Measurements from ENCODE around the gene MYL3.

MYL3 gene

DNA sequence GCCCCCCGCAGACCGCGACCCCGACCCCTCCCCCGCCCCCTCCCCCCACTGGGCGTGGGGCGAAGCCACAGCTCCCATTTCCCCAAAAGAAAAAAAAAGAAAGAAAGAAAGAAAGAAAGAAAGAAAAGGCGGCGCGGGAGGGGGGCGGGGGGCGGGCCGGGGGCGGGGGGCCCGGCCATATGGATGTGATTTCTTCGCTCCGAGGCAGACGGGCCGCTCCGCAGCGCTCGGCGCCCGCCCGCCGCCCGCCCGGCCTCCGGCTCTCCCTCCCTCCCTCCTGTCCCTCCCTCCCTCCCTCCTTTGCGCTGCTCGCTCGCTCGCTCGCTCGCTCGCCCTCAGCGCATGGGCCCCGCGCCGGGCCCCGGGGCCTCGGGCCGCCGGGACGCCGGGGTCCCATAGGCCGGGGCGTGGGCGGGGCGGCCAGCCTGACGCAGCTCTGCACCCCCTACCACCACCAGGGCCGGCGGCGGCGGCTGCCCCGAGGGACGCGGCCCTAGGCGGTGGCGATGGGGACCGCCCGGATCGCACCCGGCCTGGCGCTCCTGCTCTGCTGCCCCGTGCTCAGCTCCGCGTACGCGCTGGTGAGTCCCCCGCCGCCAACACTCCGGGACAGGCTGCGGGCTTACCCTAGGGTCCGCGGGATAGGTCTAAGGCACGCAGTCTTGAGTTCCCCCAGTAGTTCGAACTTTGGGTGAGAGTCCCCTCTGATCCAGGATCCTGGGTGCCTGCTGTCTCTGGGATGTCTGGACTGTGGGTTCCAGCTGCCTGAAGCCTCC lies 20.0 kb upstream of the MYL3 start:
- DNase-seq (ENCODE audit: low read depth in 2 of 2): no peak

DNA sequence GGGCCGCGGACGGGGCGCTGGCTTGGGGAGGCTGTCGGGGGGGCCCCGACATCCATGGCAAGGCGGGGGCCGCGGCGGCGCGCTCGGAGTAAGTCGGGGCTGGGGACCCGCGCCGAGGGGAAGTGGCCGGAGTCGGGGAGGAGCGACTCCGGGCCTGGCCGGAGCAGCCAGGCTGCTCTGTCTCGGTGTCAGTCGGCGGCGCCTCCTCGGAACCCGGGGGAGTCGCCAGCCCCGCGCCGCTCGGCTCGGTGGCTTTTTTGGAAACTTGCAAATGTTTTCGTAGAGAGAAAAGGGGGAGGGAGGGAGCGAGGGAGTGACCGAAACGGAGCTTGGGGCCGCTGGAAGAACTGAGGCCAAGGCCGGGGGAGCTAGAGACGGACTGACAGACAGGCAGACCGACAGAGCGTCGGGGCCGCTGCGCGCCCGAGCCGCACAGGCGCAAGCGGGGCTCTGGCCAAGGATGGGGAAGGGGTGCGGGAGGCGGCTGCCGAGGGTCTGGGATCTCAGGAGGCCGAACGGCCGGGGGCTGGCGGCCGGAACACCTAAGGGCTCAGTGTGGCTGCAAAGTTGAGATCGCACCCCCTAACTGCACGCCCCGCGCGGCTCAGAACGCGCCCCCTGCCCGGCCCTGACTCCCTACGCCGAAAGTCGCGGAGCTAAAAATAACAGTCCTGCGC lies 19.3 kb upstream of the MYL3 start:
- DNase-seq (ENCODE audit: low read depth in 2 of 2): no peak

DNA sequence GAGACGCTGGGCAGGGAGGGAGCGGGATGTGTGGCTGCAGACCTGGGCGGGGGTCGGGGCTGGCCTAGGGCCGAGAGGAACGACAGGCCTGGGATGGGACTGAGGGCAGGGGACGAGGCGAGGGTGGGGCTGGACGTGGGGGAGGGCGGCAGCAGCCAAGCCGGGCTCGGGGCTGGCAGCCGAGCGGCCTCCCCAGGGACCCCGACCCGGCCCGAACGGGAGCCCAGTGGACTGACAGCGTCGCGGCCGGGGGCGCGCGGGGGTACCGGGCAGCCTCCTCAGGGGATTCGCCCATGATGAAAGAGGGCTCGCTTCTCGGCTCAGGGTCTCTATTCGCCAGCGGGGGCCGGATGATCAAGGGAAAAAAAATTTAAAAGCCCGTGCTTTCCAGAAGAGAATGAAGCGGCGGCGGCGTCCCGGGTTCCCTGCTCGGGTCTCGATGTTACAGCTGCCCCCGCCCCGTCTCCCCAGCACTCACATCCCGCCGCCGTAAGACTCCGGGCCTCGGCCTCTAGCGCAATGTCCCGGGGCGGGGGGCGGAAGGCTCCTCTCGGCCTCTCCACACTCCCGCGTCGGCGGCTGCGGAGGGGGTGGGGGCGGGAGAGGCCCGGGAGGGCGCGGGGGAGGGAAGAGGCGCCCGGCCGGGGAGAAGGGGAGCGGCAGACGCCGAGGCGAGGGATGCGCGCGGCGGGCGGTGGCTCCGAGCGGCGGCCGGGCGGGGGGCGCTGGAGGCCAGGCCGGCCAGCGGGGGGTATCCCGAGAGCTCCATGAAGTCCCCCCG lies 18.5 kb upstream of the MYL3 start:
- no peak for DNase-seq (ENCODE audit: low read depth in 2 of 2)

DNA sequence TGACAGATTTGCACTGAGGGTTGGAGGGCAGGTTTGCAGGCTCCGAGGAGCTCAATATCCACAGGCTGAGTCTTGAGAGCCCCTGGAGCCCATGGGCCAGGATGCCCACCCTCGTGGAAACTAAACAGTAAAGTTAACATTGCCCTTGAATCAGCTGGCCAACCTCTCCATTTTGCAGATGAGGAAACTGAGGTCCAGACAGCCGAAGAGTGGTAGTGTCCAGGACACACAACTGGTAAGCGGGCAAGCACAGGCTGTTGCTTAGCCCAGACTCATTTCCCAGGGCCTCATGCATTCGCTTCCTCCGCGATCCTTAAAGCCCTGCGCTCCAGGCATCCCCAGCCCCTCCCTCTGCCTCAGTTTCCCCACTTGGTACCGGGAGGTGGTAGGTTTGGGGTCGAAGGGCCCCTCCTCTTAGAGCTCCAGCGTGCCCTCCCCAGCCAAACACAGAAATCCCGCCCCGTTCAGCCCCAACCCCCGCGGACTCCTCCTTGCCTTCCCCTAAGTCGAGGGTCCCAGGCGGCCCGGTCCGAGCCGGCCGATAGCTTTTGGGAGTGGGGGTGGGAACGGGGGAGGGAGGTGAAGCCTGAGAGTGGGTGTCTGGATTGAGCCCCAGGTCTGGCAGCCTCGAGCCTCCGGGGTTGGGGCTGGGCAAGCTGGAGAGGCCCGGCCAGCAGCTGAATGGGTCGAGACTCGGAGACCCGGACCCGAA lies 17.8 kb upstream of the MYL3 start:
- DNase-seq (ENCODE audit: low read depth in 2 of 2): no peak

DNA sequence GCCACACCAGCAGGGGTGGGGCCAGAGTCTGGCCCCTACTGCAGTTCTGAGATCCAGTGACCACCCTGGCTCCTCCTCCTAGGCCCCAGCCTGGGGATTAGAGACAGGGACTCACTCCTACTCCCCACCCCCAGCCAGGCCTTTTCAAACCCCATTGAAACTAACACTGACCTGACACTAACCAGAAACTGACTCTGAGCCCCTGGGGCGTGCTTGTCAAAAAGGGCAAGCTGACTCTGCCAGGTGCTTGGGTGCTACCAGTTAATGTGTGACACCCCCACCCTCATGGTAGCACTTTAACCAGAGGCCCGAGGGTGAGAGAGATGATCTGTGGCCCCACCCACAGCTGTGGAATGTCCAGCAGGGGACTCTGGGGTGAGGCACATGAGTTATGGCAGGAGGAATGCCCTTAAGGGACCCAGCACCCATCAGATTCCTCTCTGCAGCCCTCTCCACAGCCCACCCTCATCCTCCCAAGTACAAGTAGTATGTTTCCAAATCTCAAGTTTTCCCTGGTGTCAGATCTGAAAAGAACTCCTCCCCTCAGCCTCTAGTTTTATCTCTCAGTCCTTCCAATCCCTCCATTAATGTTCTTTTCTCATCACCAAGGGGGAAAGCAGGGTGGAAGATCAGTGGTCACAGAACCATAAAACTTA lies 15.7 kb upstream of the MYL3 start:
- no peak for DNase-seq (ENCODE audit: low read depth in 2 of 2)

DNA sequence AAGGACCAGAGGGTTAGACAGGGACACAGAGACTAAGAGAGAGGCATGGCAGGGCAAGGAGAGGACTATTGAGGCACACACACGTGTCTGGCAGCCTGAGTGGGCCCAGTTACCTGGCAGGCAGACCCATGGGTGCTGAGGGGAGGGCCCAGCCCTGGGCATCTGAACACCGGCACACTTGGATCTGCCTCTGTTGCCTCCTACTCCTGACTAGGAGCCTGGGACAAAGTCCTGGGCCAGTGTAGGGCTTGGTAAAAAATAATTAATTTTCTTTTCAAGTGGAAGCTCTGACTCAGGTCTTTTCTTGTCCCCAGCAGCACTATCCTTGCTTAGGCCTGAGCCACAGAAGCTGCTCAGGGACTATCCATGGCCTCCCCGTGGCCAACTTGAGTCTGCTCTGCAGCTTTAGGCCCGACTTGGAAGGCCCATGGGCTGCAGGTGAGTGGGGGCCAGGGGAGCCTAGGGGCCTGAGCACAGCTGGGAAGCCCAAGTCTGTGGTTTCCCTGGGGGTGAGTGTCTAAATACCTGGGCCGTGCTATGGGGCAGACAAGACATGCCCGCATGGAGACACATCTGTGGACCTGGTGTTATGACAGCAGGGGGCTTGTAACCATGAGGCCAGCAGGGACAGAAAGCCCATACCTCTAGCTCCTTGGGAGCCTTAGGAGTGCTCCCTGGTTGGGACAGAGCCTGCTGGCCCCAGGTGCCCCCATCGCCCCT lies 14.3 kb upstream of the MYL3 start, which contains the start of gene PTH1R:
PTH1R (plus strand) TSS at position 316 of the 720 bp plus-strand sequence. CDS start 5,839 bp downstream, outside the sequence.
- DNase-seq (ENCODE audit: low read depth in 2 of 2): no peak

DNA sequence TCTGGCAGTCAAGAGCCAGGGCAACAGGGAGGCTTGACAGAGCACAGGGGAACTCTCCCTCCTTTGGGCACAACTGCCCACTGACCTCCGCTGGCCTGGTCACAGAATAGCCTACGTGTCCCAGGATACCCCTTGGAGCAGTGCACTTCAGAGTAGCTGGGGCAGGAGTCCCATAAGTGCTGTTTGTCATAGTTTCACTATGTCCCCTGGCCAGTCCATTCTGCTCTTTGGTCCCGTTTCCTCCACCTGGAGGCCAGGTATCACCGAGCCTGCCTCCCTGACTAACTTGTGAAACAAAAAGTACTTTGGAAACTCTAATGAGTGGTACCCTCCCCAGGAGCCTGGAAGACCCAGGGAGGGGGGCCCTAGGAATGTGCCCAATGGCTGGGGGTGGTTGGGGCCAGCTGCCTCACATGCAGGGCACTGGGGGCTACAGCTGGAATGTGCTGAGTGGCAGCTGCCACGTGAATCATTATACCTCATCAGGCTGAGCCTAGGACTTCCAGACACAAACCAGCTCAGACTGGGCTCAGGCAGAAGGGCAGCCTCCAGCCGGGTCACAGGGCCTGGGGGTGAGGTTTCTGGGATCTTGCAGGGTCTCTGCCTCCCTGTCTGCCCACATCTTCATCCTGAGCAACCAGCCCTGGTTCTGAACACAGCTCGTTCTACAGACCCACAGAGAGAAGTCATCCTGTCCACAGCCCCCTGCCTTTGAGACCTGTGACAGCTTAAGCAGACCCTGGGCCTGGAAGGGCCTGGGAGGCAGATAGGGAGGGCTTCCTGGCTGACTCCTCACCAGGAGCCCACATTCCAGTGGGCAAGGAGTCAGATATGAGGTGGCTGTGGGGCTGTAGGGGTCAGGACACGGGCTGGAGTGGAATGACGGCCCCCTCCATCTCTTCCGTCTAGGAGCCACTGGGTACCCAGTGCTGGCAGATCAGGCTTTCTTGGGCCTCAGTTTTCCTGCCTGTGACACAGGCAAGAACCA lies 13.4 kb upstream of the MYL3 start:
- no peak for DNase-seq (ENCODE audit: low read depth in 2 of 2)

DNA sequence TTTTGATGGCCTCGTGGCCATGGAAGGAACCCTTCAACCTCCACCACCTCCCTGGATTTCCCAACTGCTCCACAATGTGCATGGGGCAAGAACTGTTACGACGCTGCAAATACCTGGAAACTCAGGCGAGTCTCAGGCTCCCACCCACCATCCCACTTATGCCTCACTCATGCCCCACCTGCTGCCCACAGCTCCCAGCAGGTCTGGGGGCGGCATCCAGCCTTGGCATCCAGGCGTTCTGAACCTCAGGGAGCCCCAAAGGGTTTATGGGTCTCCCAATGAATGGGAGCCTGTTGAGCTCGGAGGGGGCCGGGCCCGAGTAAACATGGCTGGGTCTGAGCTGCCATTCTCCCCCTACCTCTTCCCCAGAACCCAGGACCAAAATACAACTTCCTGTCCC lies 12.3 kb upstream of the MYL3 start:
- DNase-seq (ENCODE audit: low read depth in 2 of 2): no peak

DNA sequence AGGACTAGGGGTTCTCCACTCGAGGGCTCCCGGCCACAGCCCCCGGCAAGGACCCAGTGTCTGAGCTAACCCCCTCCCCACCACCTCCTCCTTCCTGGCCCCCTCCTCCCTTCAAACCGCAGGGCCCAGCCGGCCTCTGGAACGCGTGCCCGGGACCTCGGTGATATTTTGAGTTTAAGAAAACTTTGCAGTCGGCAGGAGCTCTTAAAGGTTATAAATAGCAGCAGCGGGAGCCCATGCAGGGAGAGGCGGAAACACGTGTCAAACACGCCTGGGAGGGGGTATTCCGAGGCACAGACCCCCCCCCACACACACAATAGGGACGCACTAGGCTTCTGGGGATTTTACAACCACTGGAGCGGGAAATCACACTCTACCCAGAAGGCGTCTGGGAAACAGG lies 11.2 kb upstream of the MYL3 start:
- DNase-seq (ENCODE audit: low read depth in 2 of 2): no peak

DNA sequence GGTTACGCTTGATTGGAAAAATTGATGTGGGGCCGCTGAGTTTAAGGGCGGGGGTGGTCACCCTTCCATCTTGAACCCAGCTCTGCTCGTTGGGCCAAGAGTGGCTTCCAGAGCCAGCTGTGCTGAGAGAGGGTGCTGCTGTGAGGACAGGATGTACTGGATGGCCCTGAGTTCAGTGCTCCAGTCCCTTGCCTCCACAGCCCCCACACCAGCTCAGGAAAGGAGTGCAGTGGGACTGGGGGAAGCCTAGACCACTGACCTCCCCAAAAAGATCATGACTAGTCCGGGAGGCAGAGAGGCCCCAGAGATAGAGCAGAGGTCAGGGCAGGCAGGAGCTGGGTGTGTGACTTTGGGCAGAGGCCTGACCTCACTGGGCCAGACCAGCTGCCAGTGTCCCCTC lies 10.3 kb upstream of the MYL3 start:
- DNase-seq (ENCODE audit: low read depth in 2 of 2): no peak

DNA sequence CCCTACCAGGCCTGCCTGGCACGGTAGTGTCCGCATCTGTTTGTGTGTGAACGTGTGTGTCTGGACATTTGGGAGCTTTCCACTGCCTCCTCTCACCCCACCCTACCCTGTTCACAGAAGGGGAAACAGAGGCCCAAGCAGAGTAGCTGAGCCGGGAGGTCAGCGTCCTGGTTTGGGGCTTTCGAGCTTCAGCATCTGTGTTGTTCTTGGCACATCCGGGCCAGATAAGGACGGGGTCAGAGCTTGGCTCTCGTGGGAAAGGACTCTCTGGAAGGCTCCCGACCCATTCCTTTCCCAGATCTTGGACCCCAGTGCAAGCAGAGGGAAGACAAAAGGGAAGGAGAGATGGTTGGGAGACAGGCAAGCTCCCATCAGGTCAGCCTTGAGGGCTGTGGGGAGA lies 8.0 kb upstream of the MYL3 start:
- no peak for DNase-seq (ENCODE audit: low read depth in 2 of 2)

DNA sequence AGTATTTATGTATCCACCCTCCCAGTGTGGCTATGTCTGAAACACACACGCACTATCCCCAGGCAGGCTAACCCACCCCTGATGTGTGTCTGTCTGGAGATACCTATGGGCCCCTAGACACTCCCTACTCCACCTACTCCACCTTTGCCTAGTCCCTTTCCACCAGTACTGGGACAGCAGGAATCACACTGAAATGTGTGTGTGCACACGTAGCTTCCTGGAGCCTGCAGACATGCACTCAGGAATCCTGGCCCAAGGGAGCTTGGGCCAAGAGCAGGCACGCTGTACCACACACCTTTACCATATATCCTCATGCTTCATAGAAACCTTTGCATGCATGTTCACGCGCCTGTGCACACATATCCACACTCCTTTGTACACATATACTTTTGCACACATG lies 7.4 kb upstream of the MYL3 start:
- DNase-seq (ENCODE audit: low read depth in 2 of 2): no peak

DNA sequence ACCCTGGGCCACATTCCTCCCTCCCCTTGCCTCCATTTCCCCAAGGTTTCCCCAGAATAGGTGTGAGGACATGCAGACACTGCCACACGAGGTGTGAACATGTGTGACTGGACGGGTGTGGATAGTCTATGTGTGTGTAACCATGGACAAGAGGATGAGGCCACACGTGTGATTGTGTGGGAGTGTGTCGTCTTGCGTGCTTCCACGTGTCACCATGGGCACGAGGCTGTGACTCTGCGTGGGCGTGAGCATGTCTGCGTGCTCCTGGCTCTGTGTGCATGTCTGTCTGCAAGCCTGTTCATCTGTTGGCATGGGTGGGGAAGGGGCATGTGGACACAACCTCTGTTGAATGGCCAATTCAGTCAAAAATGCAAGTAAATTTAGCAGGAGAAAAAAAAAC lies 6.2 kb upstream of the MYL3 start:
- DNase-seq (ENCODE audit: low read depth in 2 of 2): no peak

DNA sequence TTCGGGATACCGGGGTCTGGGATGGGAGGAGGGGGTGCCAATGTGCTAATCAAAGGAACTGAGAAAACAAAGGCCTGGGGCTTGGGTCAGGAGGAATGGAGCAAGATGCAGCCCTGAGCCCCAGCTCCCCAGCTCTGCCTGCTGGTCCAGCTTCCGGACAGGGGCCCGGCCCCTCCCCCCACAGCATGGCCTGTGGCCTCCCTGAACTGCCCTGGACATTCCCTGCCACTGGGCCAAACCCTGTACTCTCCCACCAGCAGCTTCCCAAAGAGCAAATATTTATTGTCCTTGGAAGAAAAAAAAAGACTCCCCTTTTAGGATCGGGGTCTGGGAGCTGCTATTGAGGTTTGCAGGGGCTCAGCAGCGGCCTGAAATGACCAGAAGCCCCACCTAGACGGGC lies 5.7 kb upstream of the MYL3 start:
- DNase-seq (ENCODE audit: low read depth in 2 of 2): no peak

DNA sequence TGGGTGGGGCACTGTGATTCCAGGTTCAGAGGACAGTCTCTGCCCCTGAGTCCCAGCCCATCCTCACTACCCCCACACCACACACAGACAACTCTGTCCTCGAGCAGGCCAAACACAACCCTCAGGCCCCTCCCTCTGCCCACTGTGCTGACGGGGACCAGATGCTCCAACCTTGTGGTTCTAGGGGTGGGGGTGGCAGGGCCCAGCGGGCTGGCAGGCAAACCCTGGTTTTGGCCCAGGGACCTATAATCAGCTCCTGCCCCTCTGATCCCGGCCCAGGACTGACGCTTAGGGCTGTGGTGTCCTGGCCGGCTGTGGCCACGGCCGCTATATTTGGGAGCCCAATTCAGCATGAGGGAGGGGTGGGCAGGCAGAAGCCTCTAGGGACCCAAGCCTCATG lies 5.0 kb upstream of the MYL3 start:
- DNase-seq (ENCODE audit: low read depth in 2 of 2): no peak

DNA sequence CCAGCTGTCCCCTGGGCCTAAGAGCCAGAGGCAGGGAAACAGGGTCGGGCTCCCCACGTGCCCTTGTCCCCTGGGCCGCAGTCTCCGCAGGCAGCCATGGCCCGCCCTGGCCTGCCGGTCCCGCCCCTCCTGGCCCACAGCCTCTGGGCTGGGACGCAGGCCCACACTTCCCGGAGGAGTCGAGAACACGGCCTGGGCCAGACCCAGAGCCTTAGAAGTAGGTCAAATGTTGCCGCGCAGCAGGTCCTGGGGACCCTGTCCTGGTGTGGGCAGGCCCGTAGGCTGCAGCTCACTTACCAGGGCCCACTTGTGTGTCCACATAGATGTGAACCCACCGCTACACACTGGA lies 4.3 kb upstream of the MYL3 start:
- no peak for DNase-seq (ENCODE audit: low read depth in 2 of 2)

DNA sequence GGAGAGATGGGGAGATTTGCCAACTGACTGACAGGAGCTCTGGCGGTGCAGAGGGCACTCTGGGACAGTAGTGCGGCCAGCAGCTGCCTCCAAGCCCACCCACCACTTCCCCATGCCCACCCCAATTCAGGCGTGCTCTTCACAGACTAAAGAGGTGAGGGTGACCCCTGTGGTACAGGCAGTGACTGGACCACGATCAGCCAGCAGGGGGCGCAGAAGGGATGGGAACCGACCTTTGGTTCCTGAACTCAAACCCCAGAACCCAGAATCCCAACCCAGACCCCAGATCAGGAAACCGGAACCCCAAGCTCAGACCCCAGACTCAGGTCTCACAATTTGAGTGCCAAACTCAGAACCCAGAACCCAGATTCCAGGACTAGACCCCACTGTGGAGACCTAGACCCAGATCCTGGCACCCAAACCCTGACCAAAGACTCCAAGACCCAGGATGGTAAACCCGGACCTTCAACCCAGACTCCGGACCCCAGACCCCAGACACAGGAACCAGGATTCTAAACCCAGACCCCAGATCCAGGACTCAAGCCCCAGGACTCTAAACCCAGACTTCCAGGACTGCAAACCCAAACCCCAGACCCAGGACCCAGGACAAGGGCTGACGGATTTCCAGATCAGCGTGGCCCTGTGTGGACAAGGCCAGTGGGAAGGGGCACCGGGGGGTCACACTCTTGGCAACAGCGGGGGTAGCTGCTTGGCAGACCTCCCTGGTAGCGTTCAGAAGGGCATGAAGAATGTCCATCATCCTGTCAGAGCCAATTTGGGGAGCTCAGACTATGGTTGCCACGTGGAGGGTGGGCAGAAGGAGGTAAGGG lies 3.7 kb upstream of the MYL3 start:
- peak; percentile 69 to 73 for DNase-seq (ENCODE audit: low read depth in 2 of 2)

DNA sequence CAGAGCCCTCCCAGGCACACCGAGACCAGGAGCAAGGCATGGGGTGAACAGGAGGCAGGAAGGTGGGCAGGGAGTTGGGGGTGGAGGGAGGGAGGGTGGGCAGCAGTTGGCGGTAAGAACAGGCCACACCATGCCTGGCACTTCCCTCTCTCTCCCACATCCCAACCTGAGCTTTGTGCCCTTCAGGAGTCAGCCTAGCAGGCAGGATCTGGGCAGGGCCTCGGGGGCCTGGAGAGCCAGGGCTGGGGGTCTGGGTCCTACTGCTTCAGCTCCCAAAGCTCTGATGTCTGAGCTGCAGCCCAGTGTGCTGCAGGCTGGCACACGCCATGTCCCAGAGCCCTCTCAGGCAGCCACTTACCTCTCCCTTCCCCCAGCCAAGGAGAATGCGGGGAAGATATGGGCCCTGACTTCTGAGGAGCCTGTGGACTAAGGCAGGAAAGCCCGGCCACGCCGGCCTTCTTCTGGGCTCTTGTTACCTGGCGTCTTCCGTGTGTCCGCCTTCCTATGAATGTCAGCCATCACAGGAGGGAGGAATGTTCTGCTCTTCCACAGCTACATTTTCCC lies 2.9 kb upstream of the MYL3 start:
- DNase-seq (ENCODE audit: low read depth in 2 of 2): no peak

DNA sequence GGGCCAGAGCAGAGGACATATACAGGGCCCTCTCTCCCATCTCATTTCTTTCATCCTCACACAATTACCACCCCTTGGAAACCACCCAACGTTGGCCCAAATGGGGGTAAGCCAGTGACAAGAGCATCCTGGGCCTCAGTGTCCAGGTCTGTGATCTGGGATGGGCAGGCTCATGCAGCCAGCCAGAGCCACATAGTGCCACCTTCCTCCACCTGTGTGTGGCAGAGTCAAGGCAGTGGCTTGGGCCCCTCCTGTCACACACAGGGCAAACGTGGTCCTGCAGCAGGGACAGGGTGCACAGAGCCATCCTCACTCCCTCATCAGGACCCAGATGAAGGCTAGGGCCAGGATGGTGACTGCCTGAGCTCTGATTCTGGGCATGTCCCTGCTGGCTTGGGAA lies 2.3 kb upstream of the MYL3 start:
- DNase-seq (ENCODE audit: low read depth in 2 of 2): no peak

Data from stimulated activated CD8-positive, alpha-beta memory T cell treated with anti-CD3 and anti-CD28 coated beads, Interleukin-2, amount 100 ng/mL, for 1 hour (primary cell).